EH (cell line): Measurements from ENCODE around the gene TSPAN17.
"Not testable (repeated sequence)": the region's sequence is repeated elsewhere in the genome, so short reads cannot be mapped to it uniquely, and the experiment has no call there.

Source experiments
- DNase-seq: peaks from one replicate; pipeline ENCODE4 v3.0.0-alpha.2; 2015; ENCODE audit warnings: low read depth

TSPAN17 gene

DNA sequence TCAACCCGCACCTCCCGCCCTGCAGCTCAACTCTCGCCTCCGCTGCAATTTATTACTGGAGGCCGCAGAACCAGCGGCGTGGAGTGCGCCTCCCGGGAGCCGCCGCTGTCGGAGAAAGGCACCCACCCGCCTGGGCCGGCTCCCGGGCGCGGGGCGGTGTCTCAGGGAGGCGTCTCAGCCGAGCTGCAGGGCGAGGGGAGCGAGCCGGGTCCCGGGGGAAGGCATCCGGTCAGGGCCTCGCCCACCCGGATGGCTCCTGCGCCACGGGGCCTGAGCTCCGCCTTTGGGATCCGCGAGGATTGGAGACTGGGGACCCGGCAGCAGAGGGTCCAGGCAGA is 32.9 kb downstream of the TSPAN17 start:
- DNase-seq, result no peak

DNA sequence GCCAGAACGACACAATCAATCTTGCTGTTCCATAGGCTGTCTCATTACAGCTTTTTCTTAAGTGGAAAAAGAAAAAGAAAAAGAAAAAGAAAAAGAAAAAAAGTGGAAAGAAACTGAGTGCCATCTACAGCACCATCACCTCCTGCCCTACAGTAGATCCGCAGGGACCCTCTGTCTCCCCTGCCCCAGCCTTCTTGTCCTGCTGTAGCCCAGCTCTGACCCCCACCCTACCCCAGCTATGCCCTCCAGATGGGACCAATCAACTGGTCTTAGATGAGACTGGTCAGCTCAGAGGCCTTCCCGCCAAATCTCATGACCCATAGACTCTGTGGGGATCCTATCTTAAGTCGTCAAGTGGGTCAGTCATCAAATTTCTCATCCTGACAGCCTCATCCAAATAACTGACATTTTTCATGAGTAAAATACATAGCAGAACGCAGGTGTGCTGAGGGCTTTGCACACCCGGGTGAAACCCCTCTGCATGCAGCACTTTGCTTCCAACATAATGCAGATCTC is 34.8 kb downstream of the TSPAN17 start:
- DNase-seq, result no peak

DNA sequence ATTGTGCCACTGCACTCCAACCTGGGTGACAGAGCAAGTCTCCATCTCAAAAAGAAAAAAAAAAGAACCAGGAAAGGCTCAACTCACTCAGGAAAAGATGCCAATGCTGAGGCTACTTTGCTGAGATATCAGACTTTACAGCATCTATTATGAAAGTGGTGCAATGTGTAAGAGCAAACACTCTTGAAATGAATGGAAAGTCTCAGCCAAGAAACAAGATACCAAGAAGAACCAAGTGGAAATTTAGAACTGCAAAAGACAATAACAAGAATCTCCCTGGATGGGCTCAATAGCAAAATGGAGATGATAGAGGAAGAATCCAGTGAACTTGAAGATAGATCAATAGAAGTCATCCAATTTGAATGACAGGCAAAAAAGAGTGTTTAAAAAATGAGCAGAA is 37.7 kb downstream of the TSPAN17 start:
- DNase-seq, result no peak

DNA sequence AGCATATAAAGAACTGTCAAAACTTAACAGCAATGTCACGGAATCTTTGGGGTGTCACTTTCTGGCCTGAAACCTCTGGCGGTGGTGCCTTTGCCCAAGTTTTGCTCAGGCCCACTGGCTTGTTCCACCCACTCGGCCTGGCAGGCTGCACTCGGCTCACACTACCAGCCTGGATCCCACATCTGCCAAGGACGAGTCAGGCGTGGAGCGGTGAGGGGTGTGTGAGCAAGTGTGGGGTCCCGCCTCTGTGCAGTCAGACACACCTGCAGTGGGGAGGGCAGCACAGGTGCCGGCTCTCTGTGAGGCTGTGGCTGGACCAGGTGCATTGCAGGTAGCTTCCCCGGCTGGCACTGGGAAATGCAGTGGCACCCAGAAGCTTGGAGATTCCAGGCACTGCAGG is 40.0 kb downstream of the TSPAN17 start:
- DNase-seq, result no peak

DNA sequence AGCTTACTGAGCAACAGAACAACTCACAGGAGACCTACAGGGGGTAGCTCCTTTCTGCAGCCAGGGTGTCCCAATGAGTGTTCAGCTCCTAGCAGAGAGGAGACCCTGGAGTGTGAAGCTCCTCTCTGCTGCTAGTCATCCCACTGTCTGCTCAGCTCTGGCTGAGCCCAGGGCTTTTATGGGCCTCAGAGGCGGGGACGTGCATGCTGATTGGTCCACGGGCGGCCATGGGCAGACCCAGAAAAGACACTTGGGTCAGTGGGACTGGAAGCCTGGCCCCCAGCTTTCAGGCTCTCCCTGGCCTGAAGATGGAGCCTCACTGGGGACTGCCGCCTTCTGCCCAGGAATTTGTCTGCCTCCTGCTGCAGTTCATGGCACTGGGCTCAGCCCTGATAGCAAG is 40.6 kb downstream of the TSPAN17 start:
- no peak for DNase-seq

DNA sequence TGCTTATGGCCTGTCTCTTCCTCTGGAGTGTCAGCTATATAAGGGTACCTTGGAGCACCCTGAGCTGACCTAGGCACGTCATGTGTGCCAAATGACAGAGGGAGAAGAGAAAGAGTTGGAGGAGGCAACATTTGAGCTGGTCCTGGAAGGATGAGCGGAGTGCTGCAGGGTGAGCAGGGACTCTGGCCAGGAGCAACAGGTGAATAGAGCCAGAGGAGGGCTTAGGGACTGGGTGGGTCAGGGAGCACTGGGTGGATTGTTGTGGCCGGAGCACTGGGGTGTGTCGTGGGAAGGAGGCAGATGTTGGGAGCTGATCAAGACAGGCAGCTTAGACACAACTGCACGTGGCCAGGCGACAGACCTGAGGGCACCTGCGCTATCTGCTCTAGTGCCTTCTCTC is 43.6 kb downstream of the TSPAN17 start:
- DNase-seq, result no peak

DNA sequence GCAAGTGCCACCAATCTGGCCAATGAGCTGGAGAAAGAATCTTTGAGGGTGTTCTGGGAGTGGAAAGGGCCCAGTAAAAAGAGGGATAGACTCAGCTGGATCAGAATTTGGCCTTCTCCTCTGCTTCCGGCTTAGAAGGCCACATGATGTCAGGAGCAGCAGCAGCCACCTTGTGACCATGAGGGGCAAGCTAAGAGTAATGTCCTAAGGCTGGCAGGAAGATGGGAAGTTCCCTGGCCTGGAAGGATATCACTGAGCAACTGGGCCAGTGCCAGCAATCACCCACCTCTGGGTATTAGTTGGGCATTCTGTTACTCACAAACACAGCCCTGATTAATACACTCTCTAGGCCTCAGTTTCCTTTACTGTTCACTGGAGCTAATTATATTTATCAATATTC is 44.2 kb downstream of the TSPAN17 start:
- no peak for DNase-seq

DNA sequence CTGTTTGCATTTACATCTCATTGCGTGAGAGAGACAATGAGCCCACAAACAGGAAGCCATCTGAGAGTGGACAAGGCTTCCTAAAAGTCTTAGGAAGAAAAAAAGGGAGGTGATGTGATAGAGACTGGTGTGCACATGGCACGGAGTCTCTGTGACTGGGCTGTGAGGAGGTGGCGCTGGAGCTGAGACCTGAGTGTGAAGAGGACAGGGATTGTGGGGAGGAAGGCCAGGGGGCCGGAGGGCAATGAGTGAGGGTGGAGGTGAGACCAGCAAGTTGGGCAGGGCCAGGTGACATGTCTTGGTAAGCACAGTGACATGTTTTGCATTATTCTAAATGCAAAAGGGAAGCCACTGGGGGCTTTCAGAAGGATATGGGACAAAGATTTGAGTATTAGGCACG is 45.0 kb downstream of the TSPAN17 start:
- DNase-seq, result no peak

DNA sequence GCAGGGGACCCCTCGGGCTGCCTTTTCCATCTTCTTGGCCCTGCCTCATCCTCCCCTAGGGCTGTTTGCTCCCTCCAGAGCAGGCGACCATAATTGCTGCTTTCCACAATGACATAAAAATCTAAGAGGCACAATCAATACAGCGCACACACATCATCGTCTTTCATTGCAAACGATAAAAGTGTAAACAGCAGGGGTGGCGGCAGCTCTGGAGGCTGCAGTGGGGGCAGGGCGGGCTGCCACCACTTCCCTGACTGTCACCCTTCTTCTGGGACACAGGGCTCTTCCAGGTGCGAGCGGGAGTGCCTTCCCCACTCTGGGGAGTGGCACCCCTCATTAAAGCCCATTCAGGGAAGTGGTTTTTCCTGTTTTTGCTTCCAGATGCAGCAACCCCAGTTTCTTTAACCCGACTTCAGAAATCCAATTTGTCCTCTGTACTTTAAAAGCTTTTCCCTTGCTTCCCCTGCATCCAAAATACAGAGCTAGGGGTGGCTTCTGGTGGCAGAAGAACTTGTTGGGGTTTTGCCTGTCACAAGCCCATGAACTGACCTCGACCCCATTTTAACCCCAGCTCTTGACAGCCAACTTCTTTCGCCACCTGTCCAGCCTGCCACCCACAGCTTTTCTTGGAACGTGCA is 45.7 kb downstream of the TSPAN17 start:
- no peak for DNase-seq

DNA sequence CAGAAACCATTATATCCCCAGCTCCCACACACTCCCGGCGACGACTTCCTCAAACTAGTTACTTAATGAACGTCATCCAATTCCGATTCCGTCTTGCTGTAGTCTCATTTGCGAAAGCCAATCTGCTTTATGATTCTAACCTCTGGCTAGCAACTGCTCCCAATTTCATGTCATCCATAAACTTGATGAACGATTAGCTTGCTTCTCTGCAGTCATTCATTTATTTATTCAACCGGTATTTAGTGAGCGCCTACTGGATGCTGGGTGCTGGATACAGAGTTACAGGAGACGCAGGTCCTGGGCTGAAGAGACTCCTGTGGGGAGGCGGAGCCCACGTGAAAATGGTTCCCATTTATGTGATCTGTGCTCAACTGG is 46.2 kb downstream of the TSPAN17 start:
- no peak for DNase-seq

DNA sequence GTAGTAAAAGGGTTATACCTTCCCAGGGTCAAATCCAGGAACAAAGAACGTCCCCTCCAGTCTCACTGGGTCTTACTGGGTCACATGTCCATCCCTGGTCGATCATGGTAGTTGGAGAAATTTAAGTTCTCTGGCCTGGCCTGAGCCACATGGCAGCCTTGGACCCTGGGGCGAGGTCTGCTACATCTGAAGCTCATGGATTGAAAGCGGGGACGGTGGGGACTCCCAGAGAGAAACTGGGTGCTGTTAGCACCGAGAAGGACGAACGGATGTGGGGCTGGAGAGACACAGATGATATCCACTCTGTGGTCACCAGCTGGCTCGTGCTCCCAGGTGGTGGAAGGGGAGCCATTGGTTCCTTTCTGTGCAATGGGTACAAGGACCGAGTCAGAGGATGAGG is 46.9 kb downstream of the TSPAN17 start:
- no peak for DNase-seq

DNA sequence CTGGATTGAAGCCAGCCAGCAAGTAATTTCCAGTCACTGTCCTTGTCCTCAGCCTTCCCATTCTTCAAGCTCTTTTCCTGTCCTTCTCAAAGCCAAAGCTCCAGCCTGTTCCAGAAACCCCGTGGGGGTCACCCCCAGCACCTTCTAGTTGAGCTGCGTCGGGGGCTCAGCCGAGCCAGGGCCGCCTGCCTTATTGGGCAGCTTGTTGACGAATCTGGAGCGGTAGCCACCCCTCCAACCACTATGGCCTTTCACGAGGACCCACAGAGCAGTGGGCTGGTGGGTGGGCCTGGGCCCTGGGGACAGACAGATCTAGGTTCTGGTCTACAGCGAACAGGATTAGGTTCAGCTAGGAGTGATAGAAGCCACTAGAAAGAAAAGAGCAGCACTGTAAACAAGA is 47.3 kb downstream of the TSPAN17 start:
- no peak for DNase-seq

DNA sequence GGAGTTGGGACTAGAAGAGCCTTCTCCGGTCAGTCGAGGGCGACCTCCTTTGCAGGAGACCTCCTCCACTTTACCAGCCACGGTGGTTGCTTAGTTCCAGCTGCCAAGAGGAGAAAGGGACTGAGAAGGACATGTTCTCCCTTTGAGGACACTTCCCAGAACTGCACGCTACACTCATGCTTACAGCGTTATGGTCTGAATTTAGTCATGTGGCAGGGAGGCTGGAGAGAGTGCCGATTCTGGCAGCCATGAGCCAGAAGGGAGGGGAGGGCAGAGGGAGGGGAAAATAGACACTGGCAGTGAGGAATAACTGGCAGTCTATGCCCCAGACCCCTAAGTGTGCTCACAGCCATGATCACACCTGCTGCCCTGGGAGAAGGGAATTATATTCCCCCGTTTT is 47.8 kb downstream of the TSPAN17 start:
- no peak for DNase-seq

DNA sequence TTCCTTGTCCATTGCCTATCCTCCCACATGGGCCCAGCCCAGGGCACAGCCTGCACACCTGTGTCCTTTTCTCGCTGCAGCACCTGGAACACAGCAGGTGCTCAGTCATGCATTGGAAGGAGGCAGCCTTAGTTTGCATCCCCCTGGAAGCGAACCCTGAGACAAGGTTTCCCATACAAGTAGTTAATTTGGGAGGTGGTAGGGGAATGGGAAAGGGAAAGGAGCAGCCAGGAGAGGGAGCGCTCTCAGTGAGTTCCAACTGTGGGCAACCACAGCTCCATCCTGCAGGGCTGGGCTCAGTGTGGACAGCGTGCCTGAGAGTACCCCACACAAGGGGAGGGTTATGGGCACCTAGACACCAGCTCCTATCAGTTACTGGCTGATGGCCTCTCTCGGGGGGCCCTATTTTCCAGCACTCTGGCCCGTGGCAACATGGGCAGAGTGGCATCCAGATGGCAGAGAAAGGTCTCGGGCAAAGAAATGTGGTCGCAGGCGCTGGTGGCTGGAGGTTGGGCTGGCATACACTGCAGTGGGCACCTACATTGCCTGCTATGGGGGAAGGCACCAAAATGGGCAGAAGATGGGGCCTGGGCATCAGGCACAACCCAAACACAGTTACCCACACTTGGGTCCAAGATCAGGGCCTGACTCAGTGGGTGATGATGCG is 50.1 kb downstream of the TSPAN17 start:
- no peak for DNase-seq

DNA sequence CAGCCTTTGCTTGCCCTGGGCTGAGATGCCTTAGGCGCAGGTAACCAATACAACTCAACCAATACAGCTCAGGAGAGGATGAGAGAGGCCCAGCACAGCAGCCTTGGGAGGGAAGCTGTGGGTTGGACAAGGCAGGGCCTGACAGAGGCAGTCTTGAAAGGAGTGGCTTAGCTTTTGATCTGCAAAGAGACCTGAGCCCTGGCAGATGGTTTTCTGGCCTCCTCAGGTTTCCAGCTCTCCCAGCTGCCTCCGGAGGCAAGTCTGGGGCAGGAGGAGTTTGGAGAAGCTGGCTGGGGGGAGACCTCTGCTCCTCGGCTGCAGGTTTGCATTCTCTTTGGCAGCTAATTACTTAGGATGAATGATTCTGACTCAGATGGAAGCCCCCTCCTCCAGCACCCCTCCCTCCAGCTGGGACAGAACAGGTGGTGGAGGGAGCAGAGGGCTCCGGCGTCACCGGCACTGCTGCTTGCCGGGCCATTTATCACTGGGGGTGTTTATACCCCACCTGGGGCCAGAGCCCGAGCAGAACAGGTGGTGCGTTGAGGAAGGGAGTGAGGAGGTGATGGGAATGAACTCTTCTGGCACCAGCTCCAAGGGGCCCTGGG is 50.8 kb downstream of the TSPAN17 start:
- DNase-seq, result no peak

DNA sequence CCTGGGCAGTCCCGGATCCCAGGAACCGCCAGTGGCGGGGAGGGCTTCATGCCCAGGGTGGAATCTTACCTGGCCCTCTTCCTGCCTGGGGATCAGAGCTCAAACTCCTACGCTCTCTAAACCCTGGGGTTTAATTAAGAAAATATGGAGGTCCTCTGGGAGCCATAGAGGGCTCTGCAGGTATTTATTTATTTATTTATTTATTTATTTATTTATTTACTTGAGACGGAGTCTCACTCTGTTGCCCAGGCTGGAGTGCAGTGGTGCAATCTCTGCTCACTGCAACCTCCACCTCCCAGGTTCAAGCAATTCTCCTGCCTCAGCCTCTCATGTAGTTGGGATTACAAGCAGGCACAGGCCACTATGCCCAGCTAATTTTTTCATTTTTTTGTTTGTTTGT is 52.2 kb downstream of the TSPAN17 start:
- DNase-seq, result not testable (repeated sequence)

DNA sequence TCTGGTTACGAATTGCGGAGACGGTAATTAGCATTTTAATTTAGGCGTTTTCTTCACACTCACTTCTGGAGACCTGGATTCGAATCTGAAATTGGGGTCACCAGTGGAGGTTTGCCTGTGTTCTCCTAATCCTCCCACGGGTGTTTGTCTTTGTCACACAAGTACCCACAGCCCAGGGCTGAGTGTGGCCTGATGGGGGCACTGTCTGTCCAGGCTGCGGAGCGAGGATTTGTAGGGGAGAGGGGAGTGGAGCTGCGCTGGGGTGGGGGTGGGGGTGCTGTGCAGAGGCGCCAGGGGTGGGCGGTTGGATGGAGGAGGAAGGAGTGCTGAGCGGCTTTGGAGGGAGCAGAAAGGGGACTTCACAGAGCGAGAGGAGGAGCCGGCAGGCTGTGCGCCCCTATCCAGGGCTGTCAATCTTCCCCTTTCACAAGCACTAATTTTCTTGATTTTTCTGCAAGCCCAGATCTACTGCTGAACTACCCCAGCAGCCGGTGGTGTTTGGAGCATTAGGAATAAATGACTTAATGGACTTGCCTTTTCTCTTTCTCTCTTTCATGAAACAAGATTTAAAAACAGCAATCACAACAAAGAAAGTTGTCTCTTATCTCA is 53.1 kb downstream of the TSPAN17 start:
- DNase-seq, result no peak

DNA sequence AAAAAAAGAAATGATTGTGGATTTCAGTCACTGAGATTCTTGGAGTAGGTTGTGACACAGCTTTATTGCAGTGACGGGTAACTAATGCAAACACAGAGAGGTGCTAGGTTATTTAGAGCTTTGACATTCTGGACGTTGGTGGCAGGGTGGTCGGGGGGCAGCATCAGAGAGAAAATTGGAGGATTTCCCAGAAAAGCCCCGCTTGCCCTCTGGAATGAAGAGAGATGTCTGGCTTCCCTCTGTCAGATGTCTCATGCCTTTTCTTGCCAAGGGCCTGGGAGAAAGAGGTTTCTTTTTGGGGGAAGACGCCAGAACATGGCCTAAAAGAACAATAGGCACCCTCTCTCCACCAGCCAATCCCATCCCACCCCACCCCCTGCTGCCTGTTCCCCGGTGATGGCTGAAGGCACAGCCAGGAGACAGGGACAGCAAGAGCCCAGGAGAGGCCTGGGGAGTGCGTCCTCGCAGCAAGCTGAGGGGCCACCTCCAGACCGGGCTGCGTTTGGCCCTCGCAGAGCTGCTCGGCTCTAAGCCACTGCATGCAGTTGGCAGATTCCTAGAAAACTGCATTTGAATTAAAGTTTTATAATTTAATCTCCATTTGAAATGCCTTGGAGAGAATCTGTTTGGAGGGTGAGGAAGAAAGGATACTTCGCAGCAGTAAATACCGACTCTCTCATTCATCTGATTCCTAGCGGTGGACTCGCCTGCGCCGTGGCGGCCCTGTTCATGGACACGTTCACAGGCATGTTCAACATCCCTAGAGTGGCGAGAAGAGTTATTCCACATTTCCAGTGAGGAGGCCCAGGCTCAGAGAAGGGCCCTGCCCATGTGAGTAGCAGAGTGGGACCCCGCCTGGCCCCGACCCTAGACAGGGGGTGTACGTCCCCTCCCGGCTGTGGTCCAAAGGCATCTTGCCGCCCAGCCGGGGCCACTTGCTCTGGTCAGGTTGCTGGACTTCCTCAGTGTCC is 55.7 kb downstream of the TSPAN17 start:
- DNase-seq, result no peak

DNA sequence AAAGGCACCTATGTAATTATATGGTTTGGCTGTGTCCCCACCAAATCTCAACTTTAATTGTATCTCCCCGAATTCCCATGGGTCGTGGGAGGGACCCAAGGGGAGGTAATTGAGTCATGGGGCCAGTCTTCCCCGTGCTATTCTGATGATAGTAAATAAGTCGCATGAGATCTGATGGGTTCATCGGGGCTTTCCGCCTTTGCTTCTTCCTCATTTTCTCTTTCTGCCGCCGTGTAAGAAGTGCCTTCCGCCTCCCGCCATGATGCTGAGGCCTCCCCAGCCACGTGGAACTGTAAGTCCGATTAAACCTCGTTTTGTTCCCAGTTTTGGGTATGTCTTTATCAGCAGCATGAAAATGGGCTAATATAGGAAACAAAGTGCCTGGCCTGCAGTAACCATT is 56.6 kb downstream of the TSPAN17 start:
- no peak for DNase-seq

DNA sequence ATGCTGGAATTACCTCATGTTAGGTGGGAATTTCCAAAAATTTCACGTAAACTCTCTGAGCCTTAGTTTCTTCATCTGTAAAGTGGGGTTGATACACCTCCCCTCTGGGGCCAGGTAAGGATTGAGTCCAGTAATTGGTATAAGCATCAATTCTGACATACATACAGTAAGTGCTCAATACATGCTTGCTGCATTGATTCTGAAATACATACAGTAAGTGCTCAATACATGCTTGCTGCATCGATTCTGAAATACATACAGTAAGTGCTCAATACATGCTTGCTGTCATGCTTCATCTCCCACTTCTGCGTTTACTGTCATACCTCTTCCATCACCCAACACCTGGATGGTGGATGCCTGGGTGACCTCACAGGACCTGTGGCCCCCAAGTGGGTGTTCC is 57.1 kb downstream of the TSPAN17 start:
- no peak for DNase-seq

DNA sequence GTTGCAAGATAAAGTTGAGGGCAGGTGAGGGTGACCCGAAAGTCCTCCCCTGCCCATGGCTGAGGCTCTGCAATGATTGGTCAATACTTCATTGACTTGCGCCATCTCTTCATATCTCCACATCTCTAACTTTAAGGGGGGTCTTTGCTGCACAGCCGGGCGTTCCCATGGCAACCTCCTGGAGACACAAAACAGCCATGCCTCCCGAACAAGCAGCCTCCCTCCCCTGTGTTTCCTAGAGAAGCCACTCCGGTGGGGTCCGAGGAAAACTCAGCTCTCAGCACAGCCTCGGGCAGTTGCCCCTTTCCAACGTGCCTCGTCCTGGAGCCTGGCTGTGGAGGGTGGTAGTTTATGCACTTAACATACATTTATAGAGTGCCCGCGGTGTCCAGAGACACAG is 57.5 kb downstream of the TSPAN17 start:
- DNase-seq, result no peak
